ENCODE measurements around the gene EPHX1.

DNA sequence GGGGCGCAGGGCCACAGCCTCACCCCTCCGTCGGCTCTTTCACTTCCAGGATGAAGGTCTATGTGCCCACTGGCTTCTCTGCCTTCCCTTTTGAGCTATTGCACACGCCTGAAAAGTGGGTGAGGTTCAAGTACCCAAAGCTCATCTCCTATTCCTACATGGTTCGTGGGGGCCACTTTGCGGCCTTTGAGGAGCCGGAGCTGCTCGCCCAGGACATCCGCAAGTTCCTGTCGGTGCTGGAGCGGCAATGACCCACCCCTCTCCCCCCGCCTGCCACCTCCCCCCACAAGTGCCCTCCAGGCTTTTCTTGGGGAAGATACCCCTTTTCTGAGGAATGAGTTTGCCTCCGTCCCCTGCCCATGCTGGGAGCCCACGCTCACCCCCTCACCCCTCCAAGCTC, 35.2 kb downstream of the EPHX1 start:
- TF ChIP-seq, protein P1, sequence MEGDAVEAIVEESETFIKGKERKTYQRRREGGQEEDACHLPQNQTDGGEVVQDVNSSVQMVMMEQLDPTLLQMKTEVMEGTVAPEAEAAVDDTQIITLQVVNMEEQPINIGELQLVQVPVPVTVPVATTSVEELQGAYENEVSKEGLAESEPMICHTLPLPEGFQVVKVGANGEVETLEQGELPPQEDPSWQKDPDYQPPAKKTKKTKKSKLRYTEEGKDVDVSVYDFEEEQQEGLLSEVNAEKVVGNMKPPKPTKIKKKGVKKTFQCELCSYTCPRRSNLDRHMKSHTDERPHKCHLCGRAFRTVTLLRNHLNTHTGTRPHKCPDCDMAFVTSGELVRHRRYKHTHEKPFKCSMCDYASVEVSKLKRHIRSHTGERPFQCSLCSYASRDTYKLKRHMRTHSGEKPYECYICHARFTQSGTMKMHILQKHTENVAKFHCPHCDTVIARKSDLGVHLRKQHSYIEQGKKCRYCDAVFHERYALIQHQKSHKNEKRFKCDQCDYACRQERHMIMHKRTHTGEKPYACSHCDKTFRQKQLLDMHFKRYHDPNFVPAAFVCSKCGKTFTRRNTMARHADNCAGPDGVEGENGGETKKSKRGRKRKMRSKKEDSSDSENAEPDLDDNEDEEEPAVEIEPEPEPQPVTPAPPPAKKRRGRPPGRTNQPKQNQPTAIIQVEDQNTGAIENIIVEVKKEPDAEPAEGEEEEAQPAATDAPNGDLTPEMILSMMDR (IDR thresholded peaks at IDR 0.05): no peak
- no peak for TF ChIP-seq POLR2A (IDR thresholded peaks at IDR 0.05)

All from Peyer's patch (tissue), 4 donors.